PC-9 (cell line): ENCODE data around the gene MYO5A.

Experiments used
- CTCF ChIP-seq: fragments of 200-600 bp; sonication (generic); conservative IDR thresholded peaks from 2 replicates; pipeline ENCODE4 v1.6.1; 2017; ENCODE audit warnings: mixed run types, antibody characterized with exemption, mild to moderate bottlenecking, moderate library complexity
- EZH2 ChIP-seq: fragments of 200-600 bp; sonication (generic); IDR thresholded peaks from 2 replicates; pipeline ENCODE4 v1.8.0; 2017; ENCODE audit warnings: antibody characterized with exemption, low read depth

- TF ChIP-seq CTCF (no peak), EZH2 (no peak)
Observed at GRCh38 chr15:52527911-52528563, 643 bp downstream of the MYO5A start.
